Measurements from ENCODE around the gene ADARB2.
"Not testable (repeated sequence)": the region's sequence is repeated elsewhere in the genome, so short reads cannot be mapped to it uniquely, and the experiment has no call there.

Gene ADARB2

GRCh38 chr10:1401071-1401965, 336.0 kb downstream of the ADARB2 start:
- FAIRE-seq (no peak), DNase-seq (ENCODE audit: low spot score) (no peak)

GRCh38 chr10:1400101-1401070, 336.9 kb downstream of the ADARB2 start:
- no peak for FAIRE-seq

GRCh38 chr10:1399431-1400100, 337.8 kb downstream of the ADARB2 start:
- DNase-seq (ENCODE audit: low spot score) (no peak), FAIRE-seq (no peak)

More at GRCh38 chr10:1400101-1401070, 336.9 kb downstream of the ADARB2 start:
- no peak for DNase-seq (ENCODE audit: low spot score)

GRCh38 chr10:1398626-1399410, 338.5 kb downstream of the ADARB2 start:
- FAIRE-seq (no peak), DNase-seq (ENCODE audit: low spot score) (no peak)

- not testable (repeated sequence) for DNase-seq (ENCODE audit: low spot score)
These were observed 339.2 kb downstream of the ADARB2 start for GRCh38 chr10:1398116-1398515.

GRCh38 chr10:1396297-1396635, 341.1 kb downstream of the ADARB2 start:
- no peak for DNase-seq (ENCODE audit: low spot score)

More at GRCh38 chr10:1398116-1398515, 339.2 kb downstream of the ADARB2 start:
- not testable (repeated sequence) for FAIRE-seq

GRCh38 chr10:1395481-1396296, 341.6 kb downstream of the ADARB2 start:
- FAIRE-seq (no peak), DNase-seq (ENCODE audit: low spot score) (no peak)

More at GRCh38 chr10:1396297-1396635, 341.1 kb downstream of the ADARB2 start:
- no peak for FAIRE-seq

GRCh38 chr10:1395025-1395480, 342.3 kb downstream of the ADARB2 start:
- no peak for FAIRE-seq
- DNase-seq (ENCODE audit: low spot score): no peak

- DNase-seq (ENCODE audit: low spot score): no peak
- no peak for FAIRE-seq
These were observed 343.0 kb downstream of the ADARB2 start for GRCh38 chr10:1394155-1394912.

- no peak for FAIRE-seq
- DNase-seq (ENCODE audit: low spot score): no peak
These were observed 343.8 kb downstream of the ADARB2 start for GRCh38 chr10:1393481-1393880.

GRCh38 chr10:1392127-1392526, 345.2 kb downstream of the ADARB2 start:
- no peak for FAIRE-seq
- no peak for DNase-seq (ENCODE audit: low spot score)

GRCh38 chr10:1390200-1390599, 347.1 kb downstream of the ADARB2 start:
- FAIRE-seq (no peak), DNase-seq (ENCODE audit: low spot score) (no peak)

- FAIRE-seq: no peak
These were observed 353.3 kb downstream of the ADARB2 start for GRCh38 chr10:1384026-1384425.

GRCh38 chr10:1382711-1383110, 354.6 kb downstream of the ADARB2 start:
- FAIRE-seq (no peak), DNase-seq (ENCODE audit: low spot score) (no peak)

More at GRCh38 chr10:1384026-1384425, 353.3 kb downstream of the ADARB2 start:
- no peak for DNase-seq (ENCODE audit: low spot score)

- DNase-seq (ENCODE audit: low spot score) (no peak), FAIRE-seq (no peak)
These were observed 356.0 kb downstream of the ADARB2 start for GRCh38 chr10:1381339-1381738.

- DNase-seq (ENCODE audit: low spot score): no peak
- no peak for FAIRE-seq
These were observed 357.1 kb downstream of the ADARB2 start for GRCh38 chr10:1380088-1380671.

- FAIRE-seq: no peak
- no peak for DNase-seq (ENCODE audit: low spot score)
These were observed 357.7 kb downstream of the ADARB2 start for GRCh38 chr10:1379601-1380000.

GRCh38 chr10:1378473-1378872, 358.9 kb downstream of the ADARB2 start:
- DNase-seq (ENCODE audit: low spot score) (no peak), FAIRE-seq (no peak)

Measured in RCC 7860 (cell line).